Thymus (tissue), 11 donors: ENCODE results near the gene SEMA4D. TPM values are rescaled to one million over a fixed set of nuclear protein-coding genes. Genes with fewer than 3 reads are reported as not detected.

Source experiments
- DNase-seq, 9 donors: peaks; one replicate each; pipeline ENCODE4 v3.0.0-alpha.2; 2013; ENCODE audit warnings: low spot score in 9 of 9, low read depth in 6 of 9, missing footprints in 1 of 9
- H3K27ac ChIP-seq, 2 donors: one replicate each; pipeline ENCODE4 v1.5.1; 2013; ENCODE audit warnings: control low read depth in 1 of 2, low read depth in 1 of 2, low read length in 1 of 2, mild to moderate bottlenecking in 1 of 2, moderate library complexity in 1 of 2
- H3K27me3 ChIP-seq, 2 donors: one replicate each; pipeline ENCODE4 v1.5.1; 2013; ENCODE audit warnings: low read length in 1 of 2; ENCODE audit not compliant: control insufficient read depth in 2 of 2, insufficient read depth in 1 of 2
- H3K36me3 ChIP-seq, 2 donors: one replicate each; pipeline ENCODE4 v1.5.1; 2013; ENCODE audit warnings: low read length in 1 of 2, mild to moderate bottlenecking in 1 of 2, moderate library complexity in 1 of 2; ENCODE audit not compliant: control insufficient read depth in 2 of 2, insufficient read depth in 2 of 2
- H3K4me1 ChIP-seq, 2 donors: one replicate each; pipeline ENCODE4 v1.5.1; 2013; ENCODE audit warnings: low read length in 2 of 2; ENCODE audit not compliant: control insufficient read depth in 2 of 2, insufficient read depth in 2 of 2
- H3K4me3 ChIP-seq, 2 donors: one replicate each; pipeline ENCODE4 v1.5.1; 2013; ENCODE audit warnings: low read length in 2 of 2, control low read depth in 1 of 2, mild to moderate bottlenecking in 1 of 2
- H3K9me3 ChIP-seq, 2 donors: one replicate each; pipeline ENCODE4 v1.5.1; 2013; ENCODE audit warnings: low read length in 1 of 2, mild to moderate bottlenecking in 1 of 2; ENCODE audit not compliant: control insufficient read depth in 2 of 2, insufficient read depth in 1 of 2
- WGBS: extraction: QIAGEN DNeasy Blood & Tissue Kit; methylation state at CpG from one replicate; pipeline ENCODE4 v1.1.7; 2013; 5-methylcytosine and 5-hydroxymethylcytosine counted together
- polyA plus RNA-seq: library from polyadenylated mRNA; stranded (reverse); fragments of 200-250 nt; gene quantifications from one replicate; pipeline ENCODE4 v1.2.3, GENCODE V29; 2013
- total RNA-seq: library from RNA; stranded (reverse); fragments of 120-200 nt; gene quantifications from one replicate; pipeline ENCODE4 v1.2.4, GENCODE V29; 2013
- donor health status: healthy.

Gene SEMA4D
- total and polyA plus RNA-seq, 2 donors: 26.8 to 62.1 TPM

- no peak for DNase-seq
- H3K4me1 ChIP-seq: peaks cover 32 to 45% of the 10 kb centered on the region in 2 donors
- H3K4me3 ChIP-seq: no peak overlapping the region
- peaks cover 29 to 49% of the 10 kb centered on the region in 2 donors for H3K36me3 ChIP-seq
- 82% methylated on average over 5 of the region's 5 CpGs for WGBS
- peaks cover 0 to 6% of the 10 kb centered on the region in 2 donors for H3K9me3 ChIP-seq
- H3K27ac ChIP-seq: peak overlapping the region in 1 of 2 donors; percentile 52
- no peaks in the 10 kb centered on the region for H3K27me3 ChIP-seq
Measured at GRCh38 chr9:89437772-89438171, 60.1 kb downstream of the SEMA4D start.

GRCh38 chr9:89436963-89437625 is 60.8 kb downstream of the SEMA4D start:
- DNase-seq: peak in 7 of 9 donors; percentile 44 to 83 (median 64)
- peaks cover 25 to 46% of the 10 kb centered on the region in 2 donors for H3K36me3 ChIP-seq
- WGBS: 26% methylated on average over 17 of the region's 17 CpGs
- peaks cover 0 to 6% of the 10 kb centered on the region in 2 donors for H3K9me3 ChIP-seq
- peaks cover 32 to 43% of the 10 kb centered on the region in 2 donors for H3K4me1 ChIP-seq
- H3K4me3 ChIP-seq: no peak overlapping the region
- peak overlapping the region; percentile 47 to 70 for H3K27ac ChIP-seq
- no peaks in the 10 kb centered on the region for H3K27me3 ChIP-seq

- Histone ChIP-seq H3K9me3 (peaks cover 0 to 6% of the 10 kb centered on the region in 2 donors), H3K27me3 (no peaks in the 10 kb centered on the region), H3K4me1 (peaks cover 32 to 42% of the 10 kb centered on the region in 2 donors), H3K27ac (no peak overlapping the region), H3K4me3 (no peak overlapping the region), H3K36me3 (peaks cover 22 to 38% of the 10 kb centered on the region in 2 donors)
- WGBS: 87% methylated on average over 13 of the region's 13 CpGs
- DNase-seq: no peak
Measured at GRCh38 chr9:89436326-89436725, 61.6 kb downstream of the SEMA4D start.

- Histone ChIP-seq H3K36me3 (peaks cover 11 to 31% of the 10 kb centered on the region in 2 donors), H3K9me3 (peaks cover 0 to 6% of the 10 kb centered on the region in 2 donors), H3K4me1 (peaks cover 28 to 42% of the 10 kb centered on the region in 2 donors), H3K4me3 (no peak overlapping the region), H3K27ac (no peak overlapping the region), H3K27me3 (no peaks in the 10 kb centered on the region)
- WGBS: 93% methylated on average over 11 of the region's 11 CpGs
- DNase-seq: no peak
Measured at GRCh38 chr9:89435071-89435823, 62.7 kb downstream of the SEMA4D start.

- no peaks in the 10 kb centered on the region for H3K27me3 ChIP-seq
- DNase-seq: no peak
- H3K36me3 ChIP-seq: peaks cover 8 to 34% of the 10 kb centered on the region in 2 donors
- H3K9me3 ChIP-seq: peaks cover 0 to 6% of the 10 kb centered on the region in 2 donors
- no peak overlapping the region for H3K27ac ChIP-seq
- H3K4me1 ChIP-seq: peaks cover 27 to 45% of the 10 kb centered on the region in 2 donors
- no peak overlapping the region for H3K4me3 ChIP-seq
Measured at GRCh38 chr9:89434636-89435035, 63.3 kb downstream of the SEMA4D start.

GRCh38 chr9:89433826-89434225 is 64.1 kb downstream of the SEMA4D start:
- DNase-seq: no peak
- peaks cover 0 to 6% of the 10 kb centered on the region in 2 donors for H3K9me3 ChIP-seq
- no peak overlapping the region for H3K27ac ChIP-seq
- no peak overlapping the region for H3K4me3 ChIP-seq
- H3K27me3 ChIP-seq: no peaks in the 10 kb centered on the region
- WGBS: 98% methylated on average over 11 of the region's 11 CpGs
- peaks cover 32 to 53% of the 10 kb centered on the region in 2 donors for H3K4me1 ChIP-seq
- H3K36me3 ChIP-seq: peaks cover 13 to 38% of the 10 kb centered on the region in 2 donors

GRCh38 chr9:89432986-89433530 is 64.9 kb downstream of the SEMA4D start:
- no peak for DNase-seq
- H3K4me1 ChIP-seq: peaks cover 33 to 58% of the 10 kb centered on the region in 2 donors
- WGBS: 93% methylated on average over 13 of the region's 13 CpGs
- H3K27ac ChIP-seq: no peak overlapping the region
- H3K4me3 ChIP-seq: no peak overlapping the region
- H3K9me3 ChIP-seq: peaks cover 0 to 6% of the 10 kb centered on the region in 2 donors
- H3K36me3 ChIP-seq: peaks cover 13 to 39% of the 10 kb centered on the region in 2 donors
- H3K27me3 ChIP-seq: no peaks in the 10 kb centered on the region

- H3K4me3 ChIP-seq: no peak overlapping the region
- peaks cover 0 to 6% of the 10 kb centered on the region in 2 donors for H3K9me3 ChIP-seq
- H3K27ac ChIP-seq: no peak overlapping the region
- no peaks in the 10 kb centered on the region for H3K27me3 ChIP-seq
- H3K36me3 ChIP-seq: peaks cover 17 to 41% of the 10 kb centered on the region in 2 donors
- H3K4me1 ChIP-seq: peaks cover 32 to 58% of the 10 kb centered on the region in 2 donors
- 87% methylated on average over 6 of the region's 6 CpGs for WGBS
- no peak for DNase-seq
Measured at GRCh38 chr9:89431930-89432725, 65.8 kb downstream of the SEMA4D start.
